K562 (cell line): ENCODE data around the gene MFSD6.

Source experiments
- CHD2 ChIP-seq: IDR thresholded peaks from 2 replicates; pipeline ENCODE4 v1.6.1; 2011; ENCODE audit warnings: low read depth, low read length
- CTCF ChIP-seq, 3 experiments: IDR thresholded peaks in 2 of 3; conservative IDR thresholded peaks in 1 of 3; 2 replicates each; pipeline ENCODE4 v1.5.1; 2011 to 2012; ENCODE audit warnings: low read length in 3 of 3, mild to moderate bottlenecking in 3 of 3, control low read depth in 2 of 3, improper control_type of control experiment in 1 of 3, inconsistent platforms in 1 of 3, low read depth in 1 of 3, mixed read lengths in 1 of 3, moderate library complexity in 1 of 3; ENCODE audit not compliant: insufficient read depth in 2 of 3
- HMBOX1 ChIP-seq: sonication (generic); IDR thresholded peaks from 2 replicates; pipeline ENCODE4 v1.6.1; 2016
- KDM4B ChIP-seq, 2 experiments: fragments of 450-650 bp in 1 of 2; sonication (generic) in 1 of 2; IDR thresholded peaks; 2 replicates each; pipeline ENCODE4 v1.6.1; 2016 to 2017; ENCODE audit warnings: borderline replicate concordance in 2 of 2, antibody characterized with exemption in 1 of 2, low read depth in 1 of 2, mild to moderate bottlenecking in 1 of 2
- POLR2A ChIP-seq: fragments of 450-650 bp; conservative IDR thresholded peaks from 2 replicates; pipeline ENCODE4 v1.6.1; 2016
- TAF7 ChIP-seq: fragments of 450-650 bp; IDR thresholded peaks from 2 replicates; pipeline ENCODE4 v1.6.1; 2016; ENCODE audit warnings: missing genetic modification characterization, missing compliant biosample characterization
- TCF3 ChIP-seq: sonication (generic); formaldehyde crosslinking; IDR thresholded peaks from 2 replicates; pipeline ENCODE4 v1.4.0; 2020; ENCODE audit warnings: mild to moderate bottlenecking, missing genetic modification reagents
- TFE3 ChIP-seq: fragments of 450-650 bp; formaldehyde crosslinking; IDR thresholded peaks from 2 replicates; pipeline ENCODE4 v1.4.0; 2020; ENCODE audit warnings: mild to moderate bottlenecking, mixed read lengths

GRCh38 chr2:190369635-190370034 is 38.5 kb upstream of the MFSD6 start:
- TF ChIP-seq KDM4B (IDR thresholded peaks at IDR 0.05; ENCODE audit: borderline replicate concordance in 2 of 2, low read depth in 1 of 2) (no peak), TAF7 (tag) (no peak), TCF3 (CRISPR knock-in tag) (no peak), CHD2 (no peak), TFE3 (no peak), HMBOX1 (no peak), POLR2A (no peak), CTCF (IDR thresholded peaks at IDR 0.05 in 2 of 3, conservative IDR thresholded peaks at IDR 0.05 in 1 of 3; ENCODE audit: insufficient read depth in 2 of 3, low read depth in 1 of 3, low read length in 3 of 3) (no peak)
